ENCODE data around the gene WDR87. TPM values are rescaled to one million over a fixed set of nuclear protein-coding genes. Genes with fewer than 3 reads are reported as not detected.

WDR87 gene
- total and polyA plus RNA-seq, 2 donors (not counting 3 experiments of a cell fraction or from before 2014, with no cell fraction given), result not detected

DNA sequence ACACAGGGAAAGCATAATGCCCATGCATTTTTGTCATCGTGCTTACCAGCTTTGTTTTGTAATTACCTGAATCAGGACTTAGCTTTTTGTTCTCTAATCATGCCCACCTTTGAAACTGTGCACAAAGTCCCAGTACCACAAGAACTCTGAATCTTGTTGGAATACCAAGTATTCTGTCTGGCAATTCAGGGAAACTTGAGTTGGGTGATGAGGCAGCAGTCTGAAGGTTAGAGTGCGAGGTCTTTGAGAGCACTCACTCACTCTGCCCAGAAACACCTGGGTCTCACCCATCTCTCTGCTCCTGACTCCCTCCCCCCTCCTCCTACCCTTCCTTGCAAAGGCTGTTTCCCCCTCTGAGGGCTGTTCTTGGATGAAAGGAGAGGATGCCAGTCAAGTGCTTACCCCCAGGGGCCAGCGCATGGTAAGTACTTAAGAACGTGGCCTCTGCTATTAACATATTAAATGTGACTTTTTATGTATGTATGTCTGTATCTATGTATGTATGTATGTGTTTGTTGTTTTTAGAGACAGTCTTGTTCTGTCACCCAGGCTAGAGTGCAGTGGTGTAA is 23.0 kb upstream of the WDR87 start:
- no peak for FAIRE-seq

More for the DNA sequence above, 23.0 kb upstream of the WDR87 start:
- H3K9me3 ChIP-seq (replicated peaks; ENCODE audit: control insufficient read depth, insufficient read depth, low read length), result no peaks in the 10 kb centered on the region
- CTCF ChIA-PET, result no interaction called here
- H3K36me3 ChIP-seq (ENCODE audit: control insufficient read depth in 2 of 2, extremely low read depth in 1 of 2, insufficient read depth in 2 of 2, low read length in 2 of 2), result no peaks in the 10 kb centered on the region
- dilution Hi-C loops (cut with MboI; ENCODE audit: extremely low pct_ligation_motif_present, low sequenced_read_pairs), result no loop called here
- no peaks in the 10 kb centered on the region for H3K9me1 ChIP-seq (replicated peaks; ENCODE audit: control insufficient read depth, extremely low read depth, insufficient read depth, low read length)
- TF ChIP-seq GATA2 (IDR thresholded peaks at IDR 0.05; ENCODE audit: insufficient read depth, insufficient read length, low read depth, low read length) (no peak), MYC (IDR thresholded peaks at IDR 0.05; ENCODE audit: low read depth, low read length) (no peak), MAX (IDR thresholded peaks at IDR 0.05; ENCODE audit: insufficient read depth, insufficient read length) (no peak), POLR2AphosphoS5 (IDR thresholded peaks at IDR 0.05; ENCODE audit: insufficient read depth, low read depth, low read length) (no peak), POLR2A (IDR thresholded peaks at IDR 0.05; ENCODE audit: low read depth, low read length) (no peak), EZH2 (IDR thresholded peaks at IDR 0.05; ENCODE audit: borderline replicate concordance, low read depth, low read length, severe bottlenecking) (no peak), FOS (IDR thresholded peaks at IDR 0.05; ENCODE audit: borderline replicate concordance, insufficient read depth, low read length) (no peak), JUN (IDR thresholded peaks at IDR 0.05; ENCODE audit: borderline replicate concordance, insufficient read depth, insufficient read length, low read depth) (no peak)
- TF ChIP-seq, protein P1, sequence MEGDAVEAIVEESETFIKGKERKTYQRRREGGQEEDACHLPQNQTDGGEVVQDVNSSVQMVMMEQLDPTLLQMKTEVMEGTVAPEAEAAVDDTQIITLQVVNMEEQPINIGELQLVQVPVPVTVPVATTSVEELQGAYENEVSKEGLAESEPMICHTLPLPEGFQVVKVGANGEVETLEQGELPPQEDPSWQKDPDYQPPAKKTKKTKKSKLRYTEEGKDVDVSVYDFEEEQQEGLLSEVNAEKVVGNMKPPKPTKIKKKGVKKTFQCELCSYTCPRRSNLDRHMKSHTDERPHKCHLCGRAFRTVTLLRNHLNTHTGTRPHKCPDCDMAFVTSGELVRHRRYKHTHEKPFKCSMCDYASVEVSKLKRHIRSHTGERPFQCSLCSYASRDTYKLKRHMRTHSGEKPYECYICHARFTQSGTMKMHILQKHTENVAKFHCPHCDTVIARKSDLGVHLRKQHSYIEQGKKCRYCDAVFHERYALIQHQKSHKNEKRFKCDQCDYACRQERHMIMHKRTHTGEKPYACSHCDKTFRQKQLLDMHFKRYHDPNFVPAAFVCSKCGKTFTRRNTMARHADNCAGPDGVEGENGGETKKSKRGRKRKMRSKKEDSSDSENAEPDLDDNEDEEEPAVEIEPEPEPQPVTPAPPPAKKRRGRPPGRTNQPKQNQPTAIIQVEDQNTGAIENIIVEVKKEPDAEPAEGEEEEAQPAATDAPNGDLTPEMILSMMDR (IDR thresholded peaks at IDR 0.05; ENCODE audit: extremely low read depth in 1 of 2, insufficient read depth in 1 of 2, low read depth in 1 of 2, low read length in 2 of 2), result no peak
- H3K79me2 ChIP-seq (ENCODE audit: control insufficient read depth, insufficient read depth, low read length), result peaks cover 75% of the 10 kb centered on the region
- H4K20me1 ChIP-seq (replicated peaks; ENCODE audit: control insufficient read depth, extremely low read depth, insufficient read depth, low read length), result no peaks in the 10 kb centered on the region
- intact Hi-C loops (cut with micrococcal nuclease), result no loop called here
- no peak overlapping the region for H3K4me3 ChIP-seq (replicated peaks in 1 of 3; ENCODE audit: insufficient read depth in 1 of 3, low read depth in 1 of 3, low read length in 3 of 3)
- no TSS peak for BruUV-seq (replicated peaks)
- H3K4me1 ChIP-seq (ENCODE audit: control insufficient read depth, extremely low read depth, insufficient read depth, low read length), result peaks cover 13% of the 10 kb centered on the region
- no peak overlapping the region for H2AFZ ChIP-seq (ENCODE audit: low read depth, low read length)
- POLR2A ChIA-PET, result no interaction called here
- H3K4me2 ChIP-seq (ENCODE audit: insufficient read depth, low read length), result no peak overlapping the region
- H3K9ac ChIP-seq (replicated peaks; ENCODE audit: extremely low read depth, insufficient read depth, low read length), result no peak overlapping the region
- DNase-seq (ENCODE audit: low read depth, low spot score), result no peak
- no peak overlapping the region for H3K27ac ChIP-seq (ENCODE audit: insufficient read depth, low read depth, low read length)
- H3K27me3 ChIP-seq (ENCODE audit: control insufficient read depth in 2 of 2, insufficient read depth in 2 of 2, low read length in 2 of 2), result no peaks in the 10 kb centered on the region

Data from endothelial cell of umbilical vein (primary cell).